RWPE1 (cell line): Measurements from ENCODE around the gene POU6F2.

Experiments used
- CTCF ChIA-PET: fragments of 350-600 bp; sonication (Branson Sonifier 250); formaldehyde crosslinking; extraction: SDS; loops from one replicate; lab custom pipeline; 2021; lab: Yijun Ruan, JAX
- POLR2A ChIA-PET: fragments of 400-600 bp; formaldehyde crosslinking; extraction: SDS; loops from one replicate; lab custom pipeline; 2020; ENCODE audit warnings: antibody characterized with exemption; ENCODE audit not compliant: low non-redundant PET; lab: Yijun Ruan, JAX
- DNase-seq: peaks from one replicate; pipeline ENCODE4 v3.0.0; 2012; ENCODE audit warnings: low spot score
- H3K27ac ChIP-seq: fragments of 450-650 bp; 2 replicates; pipeline ENCODE4 v1.5.1; 2017
- CTCF ChIP-seq: fragments of 450-650 bp; conservative IDR thresholded peaks from 2 replicates; pipeline ENCODE4 v1.5.1; 2017; ENCODE audit warnings: low read depth, mild to moderate bottlenecking

POU6F2 gene

DNA sequence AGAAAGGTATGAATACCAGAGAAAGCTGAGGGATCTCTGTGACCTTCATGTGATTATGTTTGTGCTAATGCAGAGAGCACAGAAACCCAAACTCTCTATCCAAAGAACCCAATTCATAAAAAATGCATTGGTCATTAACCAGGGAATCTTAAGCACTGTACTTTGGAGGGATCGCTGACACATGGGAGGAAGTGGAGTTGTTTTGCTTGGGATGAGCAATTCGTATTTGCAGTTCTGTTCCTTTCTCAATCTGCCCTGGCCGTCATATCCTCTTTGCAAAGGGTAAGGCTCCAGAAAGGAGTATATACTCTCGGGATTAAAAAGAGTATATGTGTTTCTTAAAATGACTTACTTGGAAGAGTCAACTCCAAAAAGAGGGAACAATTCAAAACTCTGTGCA, 221.3 kb downstream of the POU6F2 start:
- no peak for TF ChIP-seq CTCF
- no peak overlapping the region for H3K27ac ChIP-seq
- CTCF ChIA-PET: no interaction called here
- DNase-seq: no peak
- POLR2A ChIA-PET: no interaction called here

DNA sequence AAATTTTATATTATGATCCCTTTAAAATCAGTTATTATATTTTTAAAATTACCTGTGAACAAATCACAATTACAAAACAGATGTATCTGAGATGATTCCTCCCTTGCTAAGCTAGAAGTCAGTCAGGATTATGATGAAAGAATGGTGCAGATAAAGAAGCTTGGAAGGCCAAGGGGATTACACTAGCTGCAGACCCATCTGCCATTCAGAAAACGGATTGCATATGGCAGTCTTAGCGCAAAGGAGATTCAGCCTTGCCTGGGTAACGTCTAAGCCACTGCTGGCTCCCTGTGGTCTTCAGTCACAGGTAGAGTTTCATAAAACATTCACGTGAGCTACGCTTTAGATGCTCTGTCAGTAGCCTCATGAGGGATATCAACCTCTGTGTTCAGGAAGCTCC, 222.2 kb downstream of the POU6F2 start:
- ChIA-PET CTCF (no interaction called here), POLR2A (no interaction called here)
- TF ChIP-seq CTCF: no peak
- H3K27ac ChIP-seq: no peak overlapping the region
- no peak for DNase-seq

GRCh38 chr7:39202041-39202440, 224.3 kb downstream of the POU6F2 start:
- CTCF ChIA-PET: interaction anchor here (0.7 kb wide), 1 partner anchor 300 kb away, joined by 3 read pairs; no protein-coding TSS in a partner anchor
- no peak overlapping the region for H3K27ac ChIP-seq
- no peak for TF ChIP-seq CTCF
- no peak for DNase-seq
- POLR2A ChIA-PET: no interaction called here

DNA sequence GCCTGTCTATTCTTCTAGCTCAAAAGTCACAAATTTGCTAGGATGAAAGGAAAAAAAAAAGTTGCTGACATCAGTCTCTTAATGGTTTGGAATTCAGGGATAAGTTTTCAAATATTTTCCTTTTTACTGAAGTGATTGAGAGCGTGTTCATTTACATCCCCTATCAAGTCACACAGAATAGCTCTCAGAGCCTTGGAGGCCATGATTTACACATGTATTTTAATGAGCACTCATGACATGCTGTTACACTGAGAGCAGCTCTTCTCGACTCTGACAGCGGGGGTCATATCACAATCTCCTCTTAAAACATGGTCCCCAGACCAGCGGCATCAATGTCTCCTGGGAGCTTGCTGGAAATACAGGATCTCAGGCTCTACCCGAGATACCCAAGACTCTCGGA, 232.7 kb downstream of the POU6F2 start:
- POLR2A ChIA-PET: no interaction called here
- TF ChIP-seq CTCF: no peak
- CTCF ChIA-PET: interaction anchor here (0.7 kb wide), 1 partner anchor 579 kb away, joined by 3 read pairs; the partner anchor contains the start of gene AMPH
- DNase-seq: no peak
- no peak overlapping the region for H3K27ac ChIP-seq

DNA sequence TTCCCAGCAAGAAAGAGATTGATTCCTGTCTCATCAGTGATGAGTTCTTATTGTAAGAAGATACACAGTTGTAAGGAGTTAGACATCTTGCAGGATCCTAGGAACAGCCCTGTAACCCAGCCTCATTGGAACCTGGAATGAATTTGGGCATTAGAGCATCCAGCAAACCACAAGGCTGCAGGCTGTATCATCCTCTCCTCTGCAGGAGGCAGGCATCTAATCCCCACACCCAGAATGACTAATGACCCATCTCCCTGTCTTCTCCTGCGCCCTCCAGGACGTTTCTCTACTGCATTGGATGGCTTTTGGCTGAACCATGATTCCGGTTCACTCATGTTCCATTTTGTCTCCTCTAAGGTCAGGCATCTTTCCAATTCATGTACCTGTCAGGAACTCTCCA, 233.9 kb downstream of the POU6F2 start:
- CTCF ChIA-PET: interaction anchor here (0.7 to 1.2 kb wide), 2 partner anchors 8 to 24 kb away, joined by 3 read pairs; no protein-coding TSS in a partner anchor
- no peak overlapping the region for H3K27ac ChIP-seq
- POLR2A ChIA-PET: no interaction called here
- TF ChIP-seq CTCF: no peak
- DNase-seq: no peak

DNA sequence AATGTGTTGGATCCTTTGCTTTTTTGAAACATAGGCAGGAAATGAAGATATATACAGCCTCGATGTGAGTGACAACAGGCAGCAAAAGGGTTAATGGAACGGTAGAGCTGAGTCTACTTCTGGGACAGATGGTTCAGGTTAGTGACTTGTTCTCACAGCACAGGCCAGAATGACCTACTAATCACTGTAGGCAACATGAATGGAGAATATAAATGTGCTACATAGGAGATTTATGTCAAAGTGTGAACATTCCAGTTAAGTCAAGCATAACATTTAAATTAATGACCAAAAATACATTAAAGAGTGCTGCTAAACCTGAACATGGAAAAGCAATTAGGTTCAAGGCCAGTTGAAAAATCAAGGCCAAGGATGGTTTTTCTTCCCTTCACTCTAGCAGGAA, 235.2 kb downstream of the POU6F2 start:
- H3K27ac ChIP-seq: no peak overlapping the region
- POLR2A ChIA-PET: no interaction called here
- CTCF ChIA-PET: no interaction called here

More for the DNA sequence above, 235.2 kb downstream of the POU6F2 start:
- no peak for TF ChIP-seq CTCF
- DNase-seq: no peak
